ENCODE results near the gene SLC25A53.

DNA sequence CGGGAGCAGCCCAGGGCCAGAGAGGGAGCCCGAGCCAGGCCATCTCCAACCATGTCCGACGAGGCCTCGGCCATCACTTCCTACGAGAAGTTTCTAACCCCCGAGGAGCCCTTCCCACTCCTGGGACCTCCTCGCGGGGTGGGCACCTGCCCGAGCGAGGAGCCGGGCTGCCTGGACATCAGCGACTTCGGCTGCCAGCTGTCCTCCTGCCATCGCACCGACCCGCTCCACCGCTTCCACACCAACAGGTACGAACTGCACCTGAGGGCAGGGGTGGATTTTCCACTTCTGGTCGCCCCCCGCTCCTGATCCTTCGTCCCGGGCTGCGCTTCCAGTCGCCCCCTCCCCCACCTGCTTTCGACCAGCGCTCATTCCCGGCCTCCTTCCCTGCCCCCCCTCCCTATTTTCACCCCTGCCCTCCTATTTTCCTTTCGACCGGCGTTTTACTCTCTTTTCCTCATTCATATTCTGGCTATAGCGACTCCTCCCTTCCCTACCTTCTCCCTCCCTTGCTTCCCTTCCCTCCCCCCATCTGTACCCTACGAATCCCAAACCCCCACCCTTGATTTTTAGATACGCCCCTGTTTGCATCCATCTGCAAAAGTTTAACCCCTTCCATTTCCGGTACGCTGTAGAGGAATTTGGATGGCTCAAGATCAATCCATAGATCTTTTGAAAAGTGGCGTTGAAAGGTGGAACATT is 10.1 kb upstream of the SLC25A53 start:
- TF ChIP-seq, protein P1, sequence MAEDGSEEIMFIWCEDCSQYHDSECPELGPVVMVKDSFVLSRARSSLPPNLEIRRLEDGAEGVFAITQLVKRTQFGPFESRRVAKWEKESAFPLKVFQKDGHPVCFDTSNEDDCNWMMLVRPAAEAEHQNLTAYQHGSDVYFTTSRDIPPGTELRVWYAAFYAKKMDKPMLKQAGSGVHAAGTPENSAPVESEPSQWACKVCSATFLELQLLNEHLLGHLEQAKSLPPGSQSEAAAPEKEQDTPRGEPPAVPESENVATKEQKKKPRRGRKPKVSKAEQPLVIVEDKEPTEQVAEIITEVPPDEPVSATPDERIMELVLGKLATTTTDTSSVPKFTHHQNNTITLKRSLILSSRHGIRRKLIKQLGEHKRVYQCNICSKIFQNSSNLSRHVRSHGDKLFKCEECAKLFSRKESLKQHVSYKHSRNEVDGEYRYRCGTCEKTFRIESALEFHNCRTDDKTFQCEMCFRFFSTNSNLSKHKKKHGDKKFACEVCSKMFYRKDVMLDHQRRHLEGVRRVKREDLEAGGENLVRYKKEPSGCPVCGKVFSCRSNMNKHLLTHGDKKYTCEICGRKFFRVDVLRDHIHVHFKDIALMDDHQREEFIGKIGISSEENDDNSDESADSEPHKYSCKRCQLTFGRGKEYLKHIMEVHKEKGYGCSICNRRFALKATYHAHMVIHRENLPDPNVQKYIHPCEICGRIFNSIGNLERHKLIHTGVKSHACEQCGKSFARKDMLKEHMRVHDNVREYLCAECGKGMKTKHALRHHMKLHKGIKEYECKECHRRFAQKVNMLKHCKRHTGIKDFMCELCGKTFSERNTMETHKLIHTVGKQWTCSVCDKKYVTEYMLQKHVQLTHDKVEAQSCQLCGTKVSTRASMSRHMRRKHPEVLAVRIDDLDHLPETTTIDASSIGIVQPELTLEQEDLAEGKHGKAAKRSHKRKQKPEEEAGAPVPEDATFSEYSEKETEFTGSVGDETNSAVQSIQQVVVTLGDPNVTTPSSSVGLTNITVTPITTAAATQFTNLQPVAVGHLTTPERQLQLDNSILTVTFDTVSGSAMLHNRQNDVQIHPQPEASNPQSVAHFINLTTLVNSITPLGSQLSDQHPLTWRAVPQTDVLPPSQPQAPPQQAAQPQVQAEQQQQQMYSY (CRISPR knock-in tag; IDR thresholded peaks at IDR 0.05): no peak
- TF ChIP-seq POLR2A (IDR thresholded peaks at IDR 0.05; ENCODE audit: low read depth, low read length): no peak
- TF ChIP-seq ETV6 (conservative IDR thresholded peaks at IDR 0.05 in 1 of 2, IDR thresholded peaks at IDR 0.05 in 1 of 2; ENCODE audit: borderline replicate concordance in 1 of 2, low read depth in 1 of 2): no peak
- no peak for TF ChIP-seq HCFC1 (IDR thresholded peaks at IDR 0.05; ENCODE audit: low read length)
- TF ChIP-seq, protein P2, sequence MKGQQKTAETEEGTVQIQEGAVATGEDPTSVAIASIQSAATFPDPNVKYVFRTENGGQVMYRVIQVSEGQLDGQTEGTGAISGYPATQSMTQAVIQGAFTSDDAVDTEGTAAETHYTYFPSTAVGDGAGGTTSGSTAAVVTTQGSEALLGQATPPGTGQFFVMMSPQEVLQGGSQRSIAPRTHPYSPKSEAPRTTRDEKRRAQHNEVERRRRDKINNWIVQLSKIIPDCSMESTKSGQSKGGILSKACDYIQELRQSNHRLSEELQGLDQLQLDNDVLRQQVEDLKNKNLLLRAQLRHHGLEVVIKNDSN (IDR thresholded peaks at IDR 0.05; ENCODE audit: borderline replicate concordance, extremely low read length, insufficient read depth, low read depth, low read length): no peak
- TF ChIP-seq POLR2AphosphoS5 (IDR thresholded peaks at IDR 0.05; ENCODE audit: low read length): no peak
- TF ChIP-seq, protein P3, sequence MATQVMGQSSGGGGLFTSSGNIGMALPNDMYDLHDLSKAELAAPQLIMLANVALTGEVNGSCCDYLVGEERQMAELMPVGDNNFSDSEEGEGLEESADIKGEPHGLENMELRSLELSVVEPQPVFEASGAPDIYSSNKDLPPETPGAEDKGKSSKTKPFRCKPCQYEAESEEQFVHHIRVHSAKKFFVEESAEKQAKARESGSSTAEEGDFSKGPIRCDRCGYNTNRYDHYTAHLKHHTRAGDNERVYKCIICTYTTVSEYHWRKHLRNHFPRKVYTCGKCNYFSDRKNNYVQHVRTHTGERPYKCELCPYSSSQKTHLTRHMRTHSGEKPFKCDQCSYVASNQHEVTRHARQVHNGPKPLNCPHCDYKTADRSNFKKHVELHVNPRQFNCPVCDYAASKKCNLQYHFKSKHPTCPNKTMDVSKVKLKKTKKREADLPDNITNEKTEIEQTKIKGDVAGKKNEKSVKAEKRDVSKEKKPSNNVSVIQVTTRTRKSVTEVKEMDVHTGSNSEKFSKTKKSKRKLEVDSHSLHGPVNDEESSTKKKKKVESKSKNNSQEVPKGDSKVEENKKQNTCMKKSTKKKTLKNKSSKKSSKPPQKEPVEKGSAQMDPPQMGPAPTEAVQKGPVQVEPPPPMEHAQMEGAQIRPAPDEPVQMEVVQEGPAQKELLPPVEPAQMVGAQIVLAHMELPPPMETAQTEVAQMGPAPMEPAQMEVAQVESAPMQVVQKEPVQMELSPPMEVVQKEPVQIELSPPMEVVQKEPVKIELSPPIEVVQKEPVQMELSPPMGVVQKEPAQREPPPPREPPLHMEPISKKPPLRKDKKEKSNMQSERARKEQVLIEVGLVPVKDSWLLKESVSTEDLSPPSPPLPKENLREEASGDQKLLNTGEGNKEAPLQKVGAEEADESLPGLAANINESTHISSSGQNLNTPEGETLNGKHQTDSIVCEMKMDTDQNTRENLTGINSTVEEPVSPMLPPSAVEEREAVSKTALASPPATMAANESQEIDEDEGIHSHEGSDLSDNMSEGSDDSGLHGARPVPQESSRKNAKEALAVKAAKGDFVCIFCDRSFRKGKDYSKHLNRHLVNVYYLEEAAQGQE (IDR thresholded peaks at IDR 0.05; ENCODE audit: low read depth, low read length): no peak
- no peak for TF ChIP-seq BCL11A (IDR thresholded peaks at IDR 0.05; ENCODE audit: low read depth, low read length)
- TF ChIP-seq, protein P4, sequence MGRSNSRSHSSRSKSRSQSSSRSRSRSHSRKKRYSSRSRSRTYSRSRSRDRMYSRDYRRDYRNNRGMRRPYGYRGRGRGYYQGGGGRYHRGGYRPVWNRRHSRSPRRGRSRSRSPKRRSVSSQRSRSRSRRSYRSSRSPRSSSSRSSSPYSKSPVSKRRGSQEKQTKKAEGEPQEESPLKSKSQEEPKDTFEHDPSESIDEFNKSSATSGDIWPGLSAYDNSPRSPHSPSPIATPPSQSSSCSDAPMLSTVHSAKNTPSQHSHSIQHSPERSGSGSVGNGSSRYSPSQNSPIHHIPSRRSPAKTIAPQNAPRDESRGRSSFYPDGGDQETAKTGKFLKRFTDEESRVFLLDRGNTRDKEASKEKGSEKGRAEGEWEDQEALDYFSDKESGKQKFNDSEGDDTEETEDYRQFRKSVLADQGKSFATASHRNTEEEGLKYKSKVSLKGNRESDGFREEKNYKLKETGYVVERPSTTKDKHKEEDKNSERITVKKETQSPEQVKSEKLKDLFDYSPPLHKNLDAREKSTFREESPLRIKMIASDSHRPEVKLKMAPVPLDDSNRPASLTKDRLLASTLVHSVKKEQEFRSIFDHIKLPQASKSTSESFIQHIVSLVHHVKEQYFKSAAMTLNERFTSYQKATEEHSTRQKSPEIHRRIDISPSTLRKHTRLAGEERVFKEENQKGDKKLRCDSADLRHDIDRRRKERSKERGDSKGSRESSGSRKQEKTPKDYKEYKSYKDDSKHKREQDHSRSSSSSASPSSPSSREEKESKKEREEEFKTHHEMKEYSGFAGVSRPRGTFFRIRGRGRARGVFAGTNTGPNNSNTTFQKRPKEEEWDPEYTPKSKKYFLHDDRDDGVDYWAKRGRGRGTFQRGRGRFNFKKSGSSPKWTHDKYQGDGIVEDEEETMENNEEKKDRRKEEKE (IDR thresholded peaks at IDR 0.05): no peak

Measured in GM12878 (cell line).